Measurements from ENCODE around the gene SH2D2A.
A peak's percentile ranks its signal among the peaks of the same experiment; 100 is the strongest.

SH2D2A gene

GRCh38 chr1:156816561-156817328 lies at the start of gene SH2D2A:
SH2D2A (minus strand) TSS chr1:156816848; CDS start chr1:156816708, 140 bp downstream.
- no peak for DNase-seq (ENCODE audit: low read depth)

- DNase-seq (ENCODE audit: low read depth), result no peak
Observed at GRCh38 chr1:156865865-156866248, 49.2 kb upstream of the SH2D2A start.

GRCh38 chr1:156865258-156865657 lies 48.6 kb upstream of the SH2D2A start:
- no peak for DNase-seq (ENCODE audit: low read depth)

GRCh38 chr1:156864796-156865195 lies 48.1 kb upstream of the SH2D2A start:
- no peak for DNase-seq (ENCODE audit: low read depth)

GRCh38 chr1:156863631-156864030 lies 47.0 kb upstream of the SH2D2A start:
- DNase-seq (ENCODE audit: low read depth), result no peak

- DNase-seq (ENCODE audit: low read depth), result no peak
Observed at GRCh38 chr1:156862997-156863599, 46.5 kb upstream of the SH2D2A start.

GRCh38 chr1:156862584-156862983 lies 45.9 kb upstream of the SH2D2A start:
- no peak for DNase-seq (ENCODE audit: low read depth)

GRCh38 chr1:156860628-156861423 lies 44.2 kb upstream of the SH2D2A start, which contains the start of gene NTRK1:
NTRK1 (plus strand) TSS chr1:156860865; CDS start chr1:156860935, 70 bp downstream.
- no peak for DNase-seq (ENCODE audit: low read depth)

GRCh38 chr1:156860113-156860627 lies 43.5 kb upstream of the SH2D2A start:
- DNase-seq (ENCODE audit: low read depth), result no peak

GRCh38 chr1:156859523-156860112 lies 43.0 kb upstream of the SH2D2A start:
- DNase-seq (ENCODE audit: low read depth), result peak; percentile 17

GRCh38 chr1:156858959-156859522 lies 42.4 kb upstream of the SH2D2A start, which contains the start of gene INSRR:
INSRR (minus strand) TSS chr1:156859117; CDS start chr1:156858621, 496 bp downstream.
- DNase-seq (ENCODE audit: low read depth), result no peak

- DNase-seq (ENCODE audit: low read depth), result no peak
Observed at GRCh38 chr1:156858555-156858956, 41.9 kb upstream of the SH2D2A start.

- DNase-seq (ENCODE audit: low read depth), result no peak
Observed at GRCh38 chr1:156857532-156857931, 40.9 kb upstream of the SH2D2A start.

- no peak for DNase-seq (ENCODE audit: low read depth)
Observed at GRCh38 chr1:156856282-156856785, 39.7 kb upstream of the SH2D2A start.

GRCh38 chr1:156854634-156855033 lies 38.0 kb upstream of the SH2D2A start:
- DNase-seq (ENCODE audit: low read depth), result no peak

GRCh38 chr1:156853761-156854160 lies 37.1 kb upstream of the SH2D2A start:
- no peak for DNase-seq (ENCODE audit: low read depth)

GRCh38 chr1:156852418-156852874 lies 35.8 kb upstream of the SH2D2A start:
- no peak for DNase-seq (ENCODE audit: low read depth)

GRCh38 chr1:156851779-156852417 lies 35.2 kb upstream of the SH2D2A start:
- no peak for DNase-seq (ENCODE audit: low read depth)

- DNase-seq (ENCODE audit: low read depth), result no peak
Observed at GRCh38 chr1:156849151-156849496, 32.5 kb upstream of the SH2D2A start.

GRCh38 chr1:156848461-156849150 lies 32.0 kb upstream of the SH2D2A start:
- no peak for DNase-seq (ENCODE audit: low read depth)

Measured in fibroblast of gingiva (primary cell).